GM12878 (cell line): ENCODE data around the gene CAPS. TPM values are rescaled to one million over a fixed set of nuclear protein-coding genes. Genes with fewer than 3 reads are reported as not detected.

Experiments used
- ATAC-seq: fragments of 200-7000 bp; cut with Tn5 transposase; 3 replicates; pipeline ENCODE4 v1.9.1; 2020; ENCODE audit warnings: mild to moderate bottlenecking, moderate library complexity
- BruUV-seq: library from RNA; stranded (reverse); fragments of 400-500 nt; replicated peaks from 2 replicates; lab custom pipeline; 2021; lab: Mats Ljungman, UMichigan
- CTCF ChIA-PET: fragments of 300-600 bp; sonication (Branson Sonifier 250); formaldehyde crosslinking; extraction: SDS; loops from one replicate; lab custom pipeline; 2021; ENCODE audit warnings: inconsistent platforms; lab: Yijun Ruan, JAX
- POLR2A ChIA-PET: fragments of 350-600 bp; formaldehyde crosslinking; extraction: SDS; loops from one replicate; lab custom pipeline; 2021; ENCODE audit warnings: inconsistent platforms; lab: Charles Lee
- RAD21 ChIA-PET: fragments of 300-600 bp; sonication (Branson Sonifier 250); formaldehyde crosslinking; loops from one replicate; lab custom pipeline; 2023; ENCODE audit warnings: antibody characterized with exemption; ENCODE audit not compliant: unreplicated experiment; lab: Charles Lee
- SMC1A ChIA-PET: fragments of 300-600 bp; sonication (Branson Sonifier 250); formaldehyde crosslinking; loops from one replicate; lab custom pipeline; 2023; ENCODE audit not compliant: unreplicated experiment, uncharacterized antibody; lab: Charles Lee
- DNase-seq: peaks from one replicate; pipeline ENCODE4 v3.0.0-alpha.2; 2011; ENCODE audit warnings: low read depth, low spot score
- FAIRE-seq: peaks from 3 replicates; lab custom pipeline; 2011; peaks lifted over from hg19 to GRCh38; lab: Jason Lieb, UNC
- H2AFZ ChIP-seq: 2 replicates; pipeline ENCODE4 v1.6.0; 2011; ENCODE audit warnings: low read depth, low read length, control low read depth; ENCODE audit not compliant: control insufficient read depth
- H3K27ac ChIP-seq: 2 replicates; pipeline ENCODE4 v1.5.1; 2011; ENCODE audit warnings: control low read depth; ENCODE audit not compliant: control insufficient read depth, insufficient read depth
- H3K27me3 ChIP-seq, 2 experiments: replicated peaks in 1 of 2; 2 replicates each; pipeline versions ENCODE4 v1.6.0 to v1.6.1; 2011; ENCODE audit warnings: low read length in 1 of 2; ENCODE audit not compliant: control insufficient read depth in 2 of 2, insufficient read depth in 2 of 2
- H3K36me3 ChIP-seq, 2 experiments: 2 replicates each; pipeline ENCODE4 v1.5.1; 2011; ENCODE audit warnings: low read length in 1 of 2; ENCODE audit not compliant: control insufficient read depth in 2 of 2, insufficient read depth in 2 of 2
- H3K4me1 ChIP-seq: 2 replicates; pipeline ENCODE4 v1.6.1; 2011; ENCODE audit warnings: mild to moderate bottlenecking, low read length, moderate library complexity, mixed read lengths; ENCODE audit not compliant: control insufficient read depth, insufficient read depth
- H3K4me2 ChIP-seq: 2 replicates; pipeline ENCODE4 v1.6.0; 2011; ENCODE audit warnings: control low read depth; ENCODE audit not compliant: control insufficient read depth, insufficient read depth
- H3K4me3 ChIP-seq: fragments of 200-600 bp; sonication (generic); 2 replicates; pipeline ENCODE4 v1.5.1; 2016
- H3K79me2 ChIP-seq: 2 replicates; pipeline ENCODE4 v1.6.0; 2011; ENCODE audit warnings: low read length; ENCODE audit not compliant: control insufficient read depth, insufficient read depth
- H3K9ac ChIP-seq: 2 replicates; pipeline ENCODE4 v1.8.0; 2011; ENCODE audit warnings: low read length, control low read depth, mixed read lengths; ENCODE audit not compliant: control insufficient read depth, insufficient read depth
- H3K9me3 ChIP-seq: replicated peaks from 3 replicates; pipeline ENCODE4 v1.5.1; 2011; ENCODE audit warnings: mild to moderate bottlenecking, low read length; ENCODE audit not compliant: control insufficient read depth, insufficient read depth
- H4K20me1 ChIP-seq: 2 replicates; pipeline ENCODE4 v1.6.0; 2011; ENCODE audit not compliant: control insufficient read depth, insufficient read depth
- ATF7 ChIP-seq: fragments of 450-650 bp; IDR thresholded peaks from 2 replicates; pipeline ENCODE4 v1.6.1; 2016; ENCODE audit warnings: low read depth, mild to moderate bottlenecking
- CEBPB ChIP-seq, 2 experiments: fragments of 150-350 bp in 1 of 2; IDR thresholded peaks; 2 replicates each; pipeline ENCODE4 v1.6.1; 2012 to 2014; ENCODE audit warnings: low read depth in 2 of 2, low read length in 2 of 2, borderline replicate concordance in 1 of 2, inconsistent platforms in 1 of 2
- GATAD2B ChIP-seq: fragments of 450-650 bp; conservative IDR thresholded peaks from 2 replicates; pipeline ENCODE4 v1.6.1; 2017; ENCODE audit warnings: low read depth, mild to moderate bottlenecking, moderate library complexity
- MEF2A ChIP-seq: IDR thresholded peaks from 2 replicates; pipeline ENCODE4 v1.6.1; 2011; ENCODE audit warnings: low read depth, mild to moderate bottlenecking, low read length, moderate library complexity; ENCODE audit not compliant: insufficient read depth
- MXI1 ChIP-seq: fragments of 150-350 bp; IDR thresholded peaks from 2 replicates; pipeline ENCODE4 v1.6.1; 2011; ENCODE audit warnings: low read depth, mild to moderate bottlenecking, inconsistent platforms, low read length, improper control_type of control experiment
- NBN ChIP-seq: fragments of 450-650 bp; IDR thresholded peaks from 2 replicates; pipeline ENCODE4 v1.6.1; 2016
- NFYB ChIP-seq: IDR thresholded peaks from 2 replicates; pipeline ENCODE4 v1.6.1; 2011; ENCODE audit warnings: low read depth, mild to moderate bottlenecking, low read length, improper control_type of control experiment, moderate library complexity; ENCODE audit not compliant: insufficient read depth
- POLR2A ChIP-seq: IDR thresholded peaks from 2 replicates; pipeline ENCODE4 v1.6.1; 2011; ENCODE audit warnings: low read depth, mild to moderate bottlenecking, low read length
- POLR2AphosphoS2 ChIP-seq: IDR thresholded peaks from 2 replicates; pipeline ENCODE4 v1.6.1; 2011; ENCODE audit warnings: low read depth, mild to moderate bottlenecking, low read length, improper control_type of control experiment, moderate library complexity
- RAD21 ChIP-seq: IDR thresholded peaks from 2 replicates; pipeline ENCODE4 v1.6.1; 2011; ENCODE audit warnings: mild to moderate bottlenecking, low read depth, low read length, moderate library complexity; ENCODE audit not compliant: insufficient read depth
- SMAD1 ChIP-seq: fragments of 450-650 bp; IDR thresholded peaks from 2 replicates; pipeline ENCODE4 v1.6.1; 2018; ENCODE audit warnings: mild to moderate bottlenecking, low read depth; ENCODE audit not compliant: partially characterized antibody
- SMARCA5 ChIP-seq: fragments of 450-650 bp; IDR thresholded peaks from 2 replicates; pipeline ENCODE4 v1.6.1; 2017; ENCODE audit warnings: mild to moderate bottlenecking
- SUZ12 ChIP-seq: fragments of 200-600 bp; sonication (generic); IDR thresholded peaks from one replicate; pipeline ENCODE4 v1.6.1; 2018; ENCODE audit warnings: antibody characterized with exemption, mild to moderate bottlenecking; ENCODE audit not compliant: unreplicated experiment
- WGBS: methylation state at CpG from one replicate; pipeline ENCODE4 v1.1.6; 2016; ENCODE audit warnings: low lambda C conversion rate; ENCODE audit not compliant: insufficient replicate concordance, insufficient coverage; ENCODE audit errors: missing lambda C conversion rate; 5-methylcytosine and 5-hydroxymethylcytosine counted together
- in situ Hi-C: fragments of 300-500 bp; cut with MboI; formaldehyde crosslinking; loops from 9 replicates; pipeline ENCODE4 v1.14.3; 2018; ENCODE audit warnings: mixed read lengths
- intact Hi-C: fragments of 100-400 bp; cut with micrococcal nuclease; formaldehyde crosslinking; loops from one replicate; pipeline ENCODE4 v1.14.2; 2022; ENCODE audit not compliant: unreplicated experiment
- polyA plus RNA-seq, 11 experiments: library from polyadenylated mRNA; depleted of rRNA in 4 of 11; unstranded in 6 of 11; stranded (reverse) in 5 of 11; fragments of >200 nt; fragmentation: Nextera tagmentation in 4 of 11; fragmentation: Illumina TruSeq in 1 of 11; extraction: Ambion mirVana in 4 of 11; extraction: Trizol in 1 of 11; gene quantifications; 1 replicate in 1 of 11; 2 replicates in 10 of 11; pipeline versions ENCODE4 v1.2.1 to v1.2.3, GENCODE V29; 2011 to 2016; ENCODE audit warnings: inconsistent platforms in 2 of 11, missing spikeins in 2 of 11, low read depth in 1 of 11
- total RNA-seq, 4 experiments: library from RNA; depleted of rRNA in 3 of 4; stranded (reverse); fragments of >200 nt in 3 of 4; fragmentation: Illumina TruSeq in 1 of 4; extraction: Trizol in 1 of 4; gene quantifications; 2 replicates each; pipeline versions ENCODE4 v1.2.1 to v1.2.3, GENCODE V29; 2013 to 2021
- TF ChIP-seq, protein P1 (sequence below): IDR thresholded peaks from 2 replicates; pipeline ENCODE4 v1.6.1; 2012; ENCODE audit warnings: improper control_type of control experiment, low read depth, low read length; ENCODE audit not compliant: insufficient replicate concordance
- TF ChIP-seq, protein P2 (sequence below): IDR thresholded peaks from 2 replicates; pipeline ENCODE4 v1.6.1; 2012; ENCODE audit warnings: low read depth, low read length, improper control_type of control experiment

The CAPS gene
- total and polyA plus RNA-seq, 10 of the 15 experiments (the other 5 are each of a cell fraction or from before 2014, with no cell fraction given), result 0.09 to 6.9 (median 2.9) TPM

- TF ChIP-seq, protein P1, sequence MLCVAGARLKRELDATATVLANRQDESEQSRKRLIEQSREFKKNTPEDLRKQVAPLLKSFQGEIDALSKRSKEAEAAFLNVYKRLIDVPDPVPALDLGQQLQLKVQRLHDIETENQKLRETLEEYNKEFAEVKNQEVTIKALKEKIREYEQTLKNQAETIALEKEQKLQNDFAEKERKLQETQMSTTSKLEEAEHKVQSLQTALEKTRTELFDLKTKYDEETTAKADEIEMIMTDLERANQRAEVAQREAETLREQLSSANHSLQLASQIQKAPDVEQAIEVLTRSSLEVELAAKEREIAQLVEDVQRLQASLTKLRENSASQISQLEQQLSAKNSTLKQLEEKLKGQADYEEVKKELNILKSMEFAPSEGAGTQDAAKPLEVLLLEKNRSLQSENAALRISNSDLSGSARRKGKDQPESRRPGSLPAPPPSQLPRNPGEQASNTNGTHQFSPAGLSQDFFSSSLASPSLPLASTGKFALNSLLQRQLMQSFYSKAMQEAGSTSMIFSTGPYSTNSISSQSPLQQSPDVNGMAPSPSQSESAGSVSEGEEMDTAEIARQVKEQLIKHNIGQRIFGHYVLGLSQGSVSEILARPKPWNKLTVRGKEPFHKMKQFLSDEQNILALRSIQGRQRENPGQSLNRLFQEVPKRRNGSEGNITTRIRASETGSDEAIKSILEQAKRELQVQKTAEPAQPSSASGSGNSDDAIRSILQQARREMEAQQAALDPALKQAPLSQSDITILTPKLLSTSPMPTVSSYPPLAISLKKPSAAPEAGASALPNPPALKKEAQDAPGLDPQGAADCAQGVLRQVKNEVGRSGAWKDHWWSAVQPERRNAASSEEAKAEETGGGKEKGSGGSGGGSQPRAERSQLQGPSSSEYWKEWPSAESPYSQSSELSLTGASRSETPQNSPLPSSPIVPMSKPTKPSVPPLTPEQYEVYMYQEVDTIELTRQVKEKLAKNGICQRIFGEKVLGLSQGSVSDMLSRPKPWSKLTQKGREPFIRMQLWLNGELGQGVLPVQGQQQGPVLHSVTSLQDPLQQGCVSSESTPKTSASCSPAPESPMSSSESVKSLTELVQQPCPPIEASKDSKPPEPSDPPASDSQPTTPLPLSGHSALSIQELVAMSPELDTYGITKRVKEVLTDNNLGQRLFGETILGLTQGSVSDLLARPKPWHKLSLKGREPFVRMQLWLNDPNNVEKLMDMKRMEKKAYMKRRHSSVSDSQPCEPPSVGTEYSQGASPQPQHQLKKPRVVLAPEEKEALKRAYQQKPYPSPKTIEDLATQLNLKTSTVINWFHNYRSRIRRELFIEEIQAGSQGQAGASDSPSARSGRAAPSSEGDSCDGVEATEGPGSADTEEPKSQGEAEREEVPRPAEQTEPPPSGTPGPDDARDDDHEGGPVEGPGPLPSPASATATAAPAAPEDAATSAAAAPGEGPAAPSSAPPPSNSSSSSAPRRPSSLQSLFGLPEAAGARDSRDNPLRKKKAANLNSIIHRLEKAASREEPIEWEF, result no peak
- TF ChIP-seq CEBPB (IDR thresholded peaks at IDR 0.05; ENCODE audit: borderline replicate concordance in 1 of 2, low read depth in 2 of 2, low read length in 2 of 2) (no peak), SUZ12 (no peak), RAD21 (no peak), MEF2A (no peak), POLR2A (no peak; the same call in 1 of the 2 replicates), NBN (no peak), MXI1 (no peak), SMAD1 (no peak), ATF7 (no peak), GATAD2B (no peak), SMARCA5 (no peak), NFYB (no peak), POLR2AphosphoS2 (no peak)
- TF ChIP-seq, protein P2, sequence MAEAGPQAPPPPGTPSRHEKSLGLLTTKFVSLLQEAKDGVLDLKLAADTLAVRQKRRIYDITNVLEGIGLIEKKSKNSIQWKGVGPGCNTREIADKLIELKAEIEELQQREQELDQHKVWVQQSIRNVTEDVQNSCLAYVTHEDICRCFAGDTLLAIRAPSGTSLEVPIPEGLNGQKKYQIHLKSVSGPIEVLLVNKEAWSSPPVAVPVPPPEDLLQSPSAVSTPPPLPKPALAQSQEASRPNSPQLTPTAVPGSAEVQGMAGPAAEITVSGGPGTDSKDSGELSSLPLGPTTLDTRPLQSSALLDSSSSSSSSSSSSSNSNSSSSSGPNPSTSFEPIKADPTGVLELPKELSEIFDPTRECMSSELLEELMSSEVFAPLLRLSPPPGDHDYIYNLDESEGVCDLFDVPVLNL, result no peak
- TF ChIP-seq, all 136 proteins: peak for 0
- no peak overlapping the region for H2AFZ ChIP-seq
- no peak for ATAC-seq
- no peak overlapping the region for H3K4me3 ChIP-seq
- ChIA-PET SMC1A (no interaction called here), RAD21 (no interaction called here), POLR2A (no interaction called here), CTCF (no interaction called here)
- H3K79me2 ChIP-seq, result no peaks in the 10 kb centered on the region
- DNase-seq, result no peak
- H3K4me1 ChIP-seq, result peaks cover 8% of the 10 kb centered on the region
- no peaks in the 10 kb centered on the region for H3K27me3 ChIP-seq
- H3K9ac ChIP-seq, result no peak overlapping the region
- in situ Hi-C loops, result no loop called here
- BruUV-seq, result no TSS peak
- WGBS, result 99% methylated on average over 21 of the region's 21 CpGs
- peaks cover 18 to 39% of the 10 kb centered on the region in 2 experiments; a peak in 3 of 4 replicates for H3K36me3 ChIP-seq
- no peak overlapping the region for H3K27ac ChIP-seq
- H3K9me3 ChIP-seq, result no peaks in the 10 kb centered on the region
- intact Hi-C loops, result no loop called here
- FAIRE-seq, result no peak
- H4K20me1 ChIP-seq, result no peaks in the 10 kb centered on the region
- no peak overlapping the region for H3K4me2 ChIP-seq
Measured at GRCh38 chr19:5932609-5933262, 18.7 kb downstream of the CAPS start.
